Subcutaneous adipose tissue (tissue), 4 donors: ENCODE results near the gene PET100. TPM values are rescaled to one million over a fixed set of nuclear protein-coding genes. Genes with fewer than 3 reads are reported as not detected.

Experiments
- total RNA-seq, 4 donors: library from RNA; depleted of rRNA; stranded (reverse); fragments of >200 nt; gene quantifications; one replicate each; pipeline ENCODE4 v1.1.0, GENCODE V29; 2016
- TF ChIP-seq, protein P1 (sequence below): fragments of 450-650 bp; IDR thresholded peaks from one replicate; pipeline ENCODE4 v1.5.1; 2016; ENCODE audit warnings: low read depth, mild to moderate bottlenecking, control low read depth, antibody characterized with exemption, moderate library complexity

Gene PET100
- total RNA-seq, 4 donors from 2014 or later: 8.3 to 35.4 (median 21.1) TPM

DNA sequence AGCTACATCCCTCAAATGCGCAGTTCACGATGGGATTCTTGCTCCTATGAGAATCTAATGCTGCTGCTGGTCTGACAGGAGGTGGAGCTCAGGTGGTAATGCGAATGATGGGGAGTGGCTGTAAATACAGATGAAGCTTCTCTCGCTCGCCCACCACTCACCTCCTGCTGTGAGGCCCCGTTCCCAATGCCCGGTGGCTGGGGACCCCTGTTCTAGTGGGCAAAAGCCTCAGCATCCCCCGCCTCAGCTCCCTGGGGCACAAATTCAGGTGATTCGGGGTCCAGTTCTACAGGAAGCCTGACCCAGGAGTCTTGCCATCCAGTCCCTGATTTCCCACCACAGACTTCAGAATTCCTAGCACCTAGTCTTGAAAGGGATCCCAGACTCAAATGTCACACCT is 42.9 kb downstream of the PET100 start:
- TF ChIP-seq, protein P1, sequence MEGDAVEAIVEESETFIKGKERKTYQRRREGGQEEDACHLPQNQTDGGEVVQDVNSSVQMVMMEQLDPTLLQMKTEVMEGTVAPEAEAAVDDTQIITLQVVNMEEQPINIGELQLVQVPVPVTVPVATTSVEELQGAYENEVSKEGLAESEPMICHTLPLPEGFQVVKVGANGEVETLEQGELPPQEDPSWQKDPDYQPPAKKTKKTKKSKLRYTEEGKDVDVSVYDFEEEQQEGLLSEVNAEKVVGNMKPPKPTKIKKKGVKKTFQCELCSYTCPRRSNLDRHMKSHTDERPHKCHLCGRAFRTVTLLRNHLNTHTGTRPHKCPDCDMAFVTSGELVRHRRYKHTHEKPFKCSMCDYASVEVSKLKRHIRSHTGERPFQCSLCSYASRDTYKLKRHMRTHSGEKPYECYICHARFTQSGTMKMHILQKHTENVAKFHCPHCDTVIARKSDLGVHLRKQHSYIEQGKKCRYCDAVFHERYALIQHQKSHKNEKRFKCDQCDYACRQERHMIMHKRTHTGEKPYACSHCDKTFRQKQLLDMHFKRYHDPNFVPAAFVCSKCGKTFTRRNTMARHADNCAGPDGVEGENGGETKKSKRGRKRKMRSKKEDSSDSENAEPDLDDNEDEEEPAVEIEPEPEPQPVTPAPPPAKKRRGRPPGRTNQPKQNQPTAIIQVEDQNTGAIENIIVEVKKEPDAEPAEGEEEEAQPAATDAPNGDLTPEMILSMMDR: no peak

DNA sequence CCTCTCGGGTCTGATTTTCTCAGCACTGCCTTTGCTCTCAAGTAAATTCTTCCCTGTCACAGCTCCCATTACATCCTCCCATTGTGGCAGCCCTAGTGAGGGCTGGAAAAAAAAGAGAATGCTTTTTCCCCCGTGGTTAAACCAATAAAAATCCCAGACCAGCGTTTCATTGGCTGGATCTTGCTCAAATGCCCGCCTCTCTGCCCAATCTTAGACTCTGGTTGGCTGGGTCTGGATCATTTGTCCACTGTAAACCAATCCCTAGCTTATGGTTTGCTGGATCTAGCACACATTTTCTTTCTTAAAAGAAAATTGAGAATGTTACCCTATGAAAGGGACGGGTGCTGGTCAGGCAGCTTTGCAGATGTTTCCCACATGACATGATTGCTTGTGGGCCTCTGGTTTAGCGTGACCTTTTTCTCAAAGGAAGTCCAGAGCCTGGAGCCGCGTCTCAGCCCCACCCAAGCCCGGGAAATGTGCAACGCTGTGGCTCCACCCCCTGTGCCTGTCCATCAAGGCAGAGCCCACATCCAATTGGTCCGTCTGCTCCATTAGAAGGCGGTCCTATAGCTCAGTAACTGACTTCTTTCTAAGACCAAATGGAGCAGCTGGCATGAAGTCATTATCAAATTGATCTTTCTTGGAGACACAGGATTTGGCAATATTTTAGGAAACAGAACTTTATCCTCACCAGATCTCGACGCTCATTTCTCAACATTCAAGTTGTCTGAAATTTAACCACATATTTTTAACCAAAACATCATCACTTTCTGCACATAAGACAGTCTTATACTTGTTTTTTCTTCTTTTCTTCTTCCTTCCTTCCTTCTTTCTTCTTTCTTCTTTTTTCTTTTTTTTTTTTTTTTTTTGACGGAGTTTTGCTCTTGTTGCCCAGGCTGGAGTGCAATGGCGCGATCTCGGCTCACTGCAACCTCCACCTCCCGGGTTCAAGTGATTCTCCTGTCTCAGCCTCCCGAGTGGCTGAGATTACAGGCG is 44.7 kb downstream of the PET100 start:
- TF ChIP-seq, protein P1: no peak

DNA sequence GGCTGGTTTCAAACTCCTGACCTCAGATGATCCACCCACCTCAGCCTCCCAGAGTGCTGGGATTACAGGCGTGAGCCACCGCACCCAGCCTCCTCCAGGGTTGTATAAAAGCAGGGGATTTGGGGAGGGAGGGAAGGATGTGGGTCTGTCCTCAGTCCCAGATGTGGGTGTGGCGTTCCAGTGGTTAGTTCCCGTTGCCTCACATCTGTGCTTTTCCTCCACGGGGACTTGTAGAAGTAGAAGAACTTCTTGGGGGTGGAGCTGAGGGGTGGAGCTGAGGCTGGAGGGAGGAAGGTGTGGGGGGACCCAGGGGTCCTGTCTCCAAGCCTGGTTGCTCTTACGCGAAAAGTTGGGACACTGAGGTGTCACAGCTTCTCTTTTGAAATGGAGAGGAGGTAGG is 46.8 kb downstream of the PET100 start:
- TF ChIP-seq, protein P1: no peak

DNA sequence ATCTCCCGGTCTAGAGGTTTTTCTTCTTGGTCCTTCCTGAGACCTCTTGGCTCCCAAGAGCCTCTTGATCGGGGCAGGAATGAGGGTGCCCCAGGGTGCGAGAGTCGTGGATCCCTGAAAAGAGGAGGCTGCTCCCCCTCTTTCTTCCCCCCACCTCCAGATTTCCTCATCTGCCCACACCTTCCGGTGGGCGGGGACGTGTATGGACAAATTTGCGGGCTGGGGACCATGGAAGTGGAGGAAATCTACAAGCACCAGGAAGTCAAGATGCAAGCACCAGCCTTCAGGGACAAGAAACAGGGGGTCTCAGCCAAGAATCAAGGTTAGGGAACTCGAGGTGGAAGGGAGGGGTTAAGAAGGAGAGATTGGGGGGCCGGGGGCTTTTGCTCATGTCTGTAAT is 47.3 kb downstream of the PET100 start, which contains the start of gene MCEMP1:
TSS of gene MCEMP1 (plus strand) at position 237 of the 400 bp plus-strand sequence. CDS start at position 268, 31 bp downstream.
- TF ChIP-seq, protein P1: no peak

DNA sequence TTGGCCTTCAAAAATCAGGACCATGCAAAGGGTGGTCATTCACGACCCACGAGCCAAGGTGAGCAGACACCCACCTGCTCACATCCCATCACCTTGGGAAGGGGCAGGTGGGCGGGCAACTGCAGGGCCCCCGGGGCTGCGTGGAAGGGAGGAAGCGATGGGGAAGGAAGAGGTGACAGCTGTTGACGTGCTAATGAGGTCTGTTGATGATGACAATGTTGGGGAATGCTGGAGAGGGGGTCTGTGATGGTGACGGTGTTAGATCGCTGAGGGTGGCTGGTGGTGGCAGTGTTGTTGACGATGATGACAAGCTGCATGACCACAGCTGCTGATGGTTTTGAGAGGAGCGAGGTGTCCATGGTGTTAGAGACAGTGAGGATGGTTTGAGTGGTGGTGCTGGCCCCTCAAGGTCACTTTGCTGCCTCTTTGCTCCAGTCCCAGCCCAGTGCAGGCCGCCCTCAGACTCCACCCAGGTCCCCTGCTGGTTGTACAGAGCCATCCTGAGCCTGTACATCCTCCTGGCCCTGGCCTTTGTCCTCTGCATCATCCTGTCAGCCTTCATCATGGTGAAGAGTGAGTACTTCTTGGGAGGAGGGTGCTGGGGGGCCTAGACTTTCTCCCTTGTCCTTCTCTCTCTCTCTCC is 48.2 kb downstream of the PET100 start:
- TF ChIP-seq, protein P1: no peak

DNA sequence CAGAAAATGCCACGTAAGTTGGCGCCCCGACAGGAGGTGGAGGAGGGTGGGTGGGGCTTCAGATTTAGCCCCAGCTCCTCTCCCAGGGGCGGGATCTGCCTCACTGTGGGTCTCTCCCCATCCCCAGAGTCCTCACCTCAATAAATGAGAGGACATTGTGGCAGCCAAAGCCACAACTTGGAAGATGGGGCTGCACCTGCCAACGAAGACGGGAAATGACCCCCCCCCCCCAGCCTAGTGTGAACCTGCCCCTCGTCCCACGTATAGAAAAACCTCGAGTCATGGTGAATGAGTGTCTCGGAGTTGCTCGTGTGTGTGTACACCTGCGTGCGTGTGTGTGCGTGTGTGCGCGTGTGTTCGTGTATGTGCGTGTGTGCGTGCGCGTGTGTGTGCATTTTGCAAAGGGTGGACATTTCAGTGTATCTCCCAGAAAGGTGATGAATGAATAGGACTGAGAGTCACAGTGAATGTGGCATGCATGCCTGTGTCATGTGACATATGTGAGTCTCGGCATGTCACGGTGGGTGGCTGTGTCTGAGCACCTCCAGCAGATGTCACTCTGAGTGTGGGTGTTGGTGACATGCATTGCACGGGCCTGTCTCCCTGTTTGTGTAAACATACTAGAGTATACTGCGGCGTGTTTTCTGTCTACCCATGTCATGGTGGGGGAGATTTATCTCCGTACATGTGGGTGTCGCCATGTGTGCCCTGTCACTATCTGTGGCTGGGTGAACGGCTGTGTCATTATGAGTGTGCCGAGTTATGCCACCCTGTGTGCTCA is 49.6 kb downstream of the PET100 start:
- TF ChIP-seq, protein P1: no peak
